Measurements from ENCODE around the gene B4GALT6.

The B4GALT6 gene

GRCh38 chr18:31659576-31660177 is 24.7 kb downstream of the B4GALT6 start:
- no peak for TF ChIP-seq POLR2A (IDR thresholded peaks at IDR 0.05; ENCODE audit: low read depth, low read length)
- DNase-seq (ENCODE audit: insufficient read length, low spot score) (no peak), FAIRE-seq (no peak)

GRCh38 chr18:31658670-31659575 is 25.5 kb downstream of the B4GALT6 start:
- DNase-seq (ENCODE audit: insufficient read length, low spot score): no peak
- TF ChIP-seq POLR2A (IDR thresholded peaks at IDR 0.05; ENCODE audit: low read depth, low read length): no peak
- FAIRE-seq: no peak

- DNase-seq (ENCODE audit: insufficient read length, low spot score) (no peak), FAIRE-seq (no peak)
- TF ChIP-seq POLR2A (IDR thresholded peaks at IDR 0.05; ENCODE audit: low read depth, low read length): no peak
These were observed 26.3 kb downstream of the B4GALT6 start for GRCh38 chr18:31657823-31658669.

- DNase-seq (ENCODE audit: insufficient read length, low spot score) (no peak), FAIRE-seq (no peak)
These were observed 27.6 kb downstream of the B4GALT6 start for GRCh38 chr18:31656754-31657153.

GRCh38 chr18:31655354-31655753 is 29.0 kb downstream of the B4GALT6 start:
- DNase-seq (ENCODE audit: insufficient read length, low spot score): no peak
- FAIRE-seq: no peak
- no peak for TF ChIP-seq POLR2A (IDR thresholded peaks at IDR 0.05; ENCODE audit: low read depth, low read length)

More at GRCh38 chr18:31656754-31657153, 27.6 kb downstream of the B4GALT6 start:
- no peak for TF ChIP-seq POLR2A (IDR thresholded peaks at IDR 0.05; ENCODE audit: low read depth, low read length)

- TF ChIP-seq POLR2A (IDR thresholded peaks at IDR 0.05; ENCODE audit: low read depth, low read length): no peak
- FAIRE-seq: no peak
- DNase-seq (ENCODE audit: insufficient read length, low spot score): no peak
These were observed 31.5 kb downstream of the B4GALT6 start for GRCh38 chr18:31652877-31653276.

- DNase-seq (ENCODE audit: insufficient read length, low spot score) (no peak), FAIRE-seq (no peak)
- TF ChIP-seq POLR2A (IDR thresholded peaks at IDR 0.05; ENCODE audit: low read depth, low read length): no peak
These were observed 32.0 kb downstream of the B4GALT6 start for GRCh38 chr18:31652357-31652756.

- DNase-seq (ENCODE audit: insufficient read length, low spot score) (no peak), FAIRE-seq (no peak)
- no peak for TF ChIP-seq POLR2A (IDR thresholded peaks at IDR 0.05; ENCODE audit: low read depth, low read length)
These were observed 33.0 kb downstream of the B4GALT6 start for GRCh38 chr18:31651369-31651768.

GRCh38 chr18:31649978-31650719 is 34.2 kb downstream of the B4GALT6 start:
- no peak for DNase-seq (ENCODE audit: insufficient read length, low spot score)
- TF ChIP-seq POLR2A (IDR thresholded peaks at IDR 0.05; ENCODE audit: low read depth, low read length): no peak
- FAIRE-seq: no peak

GRCh38 chr18:31649449-31649848 is 34.9 kb downstream of the B4GALT6 start:
- no peak for TF ChIP-seq POLR2A (IDR thresholded peaks at IDR 0.05; ENCODE audit: low read depth, low read length)
- FAIRE-seq: no peak
- DNase-seq (ENCODE audit: insufficient read length, low spot score): no peak

- DNase-seq (ENCODE audit: insufficient read length, low spot score) (peak; percentile 18), FAIRE-seq (peak; percentile 83)
- no peak for TF ChIP-seq POLR2A (IDR thresholded peaks at IDR 0.05; ENCODE audit: low read depth, low read length)
These were observed 35.4 kb downstream of the B4GALT6 start for GRCh38 chr18:31648966-31649429.

- DNase-seq (ENCODE audit: insufficient read length, low spot score): no peak
- no peak for TF ChIP-seq POLR2A (IDR thresholded peaks at IDR 0.05; ENCODE audit: low read depth, low read length)
- no peak for FAIRE-seq
These were observed 35.9 kb downstream of the B4GALT6 start for GRCh38 chr18:31648458-31648857.

GRCh38 chr18:31647127-31647753 is 37.1 kb downstream of the B4GALT6 start:
- TF ChIP-seq POLR2A (IDR thresholded peaks at IDR 0.05; ENCODE audit: low read depth, low read length): no peak
- no peak for DNase-seq (ENCODE audit: insufficient read length, low spot score)
- FAIRE-seq: no peak

All from H54 (cell line).